ENCODE measurements around the gene IL25.

The IL25 gene

DNA sequence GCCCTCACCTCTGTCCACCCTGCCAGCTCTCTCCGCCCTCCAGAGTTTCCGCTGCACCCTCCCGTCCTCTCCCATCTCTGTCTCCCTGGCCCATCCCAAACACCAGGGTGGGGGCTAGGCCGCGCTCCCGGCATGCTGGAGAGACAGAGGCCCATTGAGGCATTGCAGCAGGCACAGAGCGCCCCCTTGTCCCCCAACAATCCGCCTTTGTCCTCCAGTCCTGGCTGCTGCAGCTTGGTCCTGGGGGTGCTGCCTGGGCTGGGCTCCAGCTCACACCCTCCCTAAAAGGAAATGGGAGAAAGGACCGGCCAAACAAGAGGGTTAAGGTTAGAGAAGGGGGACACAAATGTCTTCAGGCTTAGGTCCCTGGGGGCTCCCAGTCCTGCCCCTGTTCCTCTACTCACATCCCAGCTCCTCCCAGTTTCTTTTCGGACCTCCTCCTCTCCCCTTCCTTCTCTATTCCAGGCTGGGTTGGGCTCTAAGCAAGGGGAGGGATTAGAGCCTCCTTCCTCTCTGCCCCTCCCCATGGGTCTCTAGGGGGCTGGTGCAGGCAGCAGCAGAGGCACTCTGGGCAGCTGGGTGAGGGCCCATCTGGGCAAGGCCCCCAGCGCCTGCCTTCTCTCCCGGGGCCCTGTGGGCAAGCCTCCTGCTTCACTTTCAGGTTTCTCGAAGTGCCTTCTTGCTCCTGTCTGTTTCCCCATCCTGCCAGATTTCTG, 4.0 kb downstream of the IL25 start, which contains the start of gene CMTM5:
Gene CMTM5 (plus strand): TSS at position 565 of the 716 bp plus-strand sequence. CDS start 206 bp downstream, outside the sequence.
- no peak for TF ChIP-seq CTCF (IDR thresholded peaks at IDR 0.05; ENCODE audit: low read depth, low read length)
- DNase-seq (ENCODE audit: extremely low read depth, low read depth) = no peak

GRCh38 chr14:23377198-23377550, 4.6 kb downstream of the IL25 start:
- TF ChIP-seq CTCF (IDR thresholded peaks at IDR 0.05; ENCODE audit: low read depth, low read length) = no peak
- DNase-seq (ENCODE audit: extremely low read depth, low read depth) = no peak

GRCh38 chr14:23377573-23378563, 5.3 kb downstream of the IL25 start:
- DNase-seq (ENCODE audit: extremely low read depth, low read depth) = no peak
- no peak for TF ChIP-seq CTCF (IDR thresholded peaks at IDR 0.05; ENCODE audit: low read depth, low read length)

DNA sequence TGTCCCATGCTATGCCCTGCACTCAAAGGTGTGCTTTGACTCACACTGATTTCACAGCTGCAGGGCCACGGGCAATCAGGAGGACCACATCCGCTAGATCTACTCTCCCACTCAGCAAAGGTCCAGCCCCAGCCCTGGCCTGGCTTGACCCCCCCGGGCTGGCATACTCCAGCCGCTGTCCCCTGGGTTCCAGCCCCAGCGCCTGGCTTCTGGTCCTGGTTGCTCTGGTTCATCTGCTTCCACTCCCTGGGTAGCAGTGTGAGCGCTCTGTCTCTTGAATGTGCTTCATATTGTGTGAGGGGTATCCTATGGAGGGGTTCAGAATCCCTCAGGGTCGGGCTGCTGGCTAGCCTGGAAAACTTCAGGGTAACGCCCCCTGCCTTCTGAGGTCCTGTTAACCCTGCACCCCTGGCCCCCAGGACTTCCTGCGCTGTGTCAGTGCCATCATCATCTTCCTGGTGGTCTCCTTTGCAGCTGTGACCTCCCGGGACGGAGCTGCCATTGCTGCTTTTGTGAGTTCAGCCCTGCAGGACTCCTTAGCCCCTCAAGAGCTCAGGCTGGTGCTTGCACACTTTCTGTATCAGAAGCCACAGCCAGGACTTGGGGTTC, 6.1 kb downstream of the IL25 start:
- TF ChIP-seq CTCF (IDR thresholded peaks at IDR 0.05; ENCODE audit: low read depth, low read length) = no peak
- DNase-seq (ENCODE audit: extremely low read depth, low read depth) = no peak

DNA sequence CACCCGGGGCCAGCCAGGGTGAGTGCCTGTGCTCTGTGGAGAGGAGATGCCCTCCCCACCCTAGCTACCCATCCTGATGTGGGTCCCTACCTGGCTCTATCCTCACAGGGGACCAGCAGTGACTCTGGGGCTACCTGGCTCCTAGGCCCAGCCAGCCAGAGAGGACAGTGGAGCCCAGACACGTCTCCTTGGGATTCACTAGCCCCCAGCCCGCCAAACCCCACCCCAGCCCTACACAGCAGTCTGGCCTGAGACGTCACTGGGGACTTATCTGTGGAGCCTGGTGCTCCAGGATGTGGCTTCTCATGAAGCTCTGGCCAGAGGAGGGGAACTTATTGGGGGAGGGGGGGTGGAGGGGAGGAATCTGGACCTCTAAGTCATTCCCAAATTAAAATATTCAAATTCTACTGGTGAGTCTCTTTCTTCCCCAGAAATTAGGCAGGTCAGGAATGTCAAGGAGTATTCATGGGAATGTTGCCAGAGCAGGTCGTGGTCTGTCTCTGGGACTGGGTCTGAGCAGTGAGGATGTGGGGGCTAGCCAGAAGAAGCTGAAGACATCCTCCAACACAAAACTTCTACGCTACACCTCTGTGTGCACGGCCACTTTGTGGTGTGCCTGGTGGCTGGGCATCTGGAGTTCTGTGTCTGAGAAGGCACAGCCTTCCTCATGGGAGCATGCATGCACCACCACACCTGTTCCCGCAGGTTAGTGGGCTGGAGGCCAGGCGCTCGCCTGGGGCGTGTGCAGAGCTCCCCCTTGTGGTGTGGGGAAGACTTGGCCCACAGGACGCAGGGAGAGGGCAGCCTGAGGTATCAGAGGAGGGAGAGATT, 7.0 kb downstream of the IL25 start:
- peak; percentile 99 for TF ChIP-seq CTCF (IDR thresholded peaks at IDR 0.05; ENCODE audit: low read depth, low read length)
- no peak for DNase-seq (ENCODE audit: extremely low read depth, low read depth)

DNA sequence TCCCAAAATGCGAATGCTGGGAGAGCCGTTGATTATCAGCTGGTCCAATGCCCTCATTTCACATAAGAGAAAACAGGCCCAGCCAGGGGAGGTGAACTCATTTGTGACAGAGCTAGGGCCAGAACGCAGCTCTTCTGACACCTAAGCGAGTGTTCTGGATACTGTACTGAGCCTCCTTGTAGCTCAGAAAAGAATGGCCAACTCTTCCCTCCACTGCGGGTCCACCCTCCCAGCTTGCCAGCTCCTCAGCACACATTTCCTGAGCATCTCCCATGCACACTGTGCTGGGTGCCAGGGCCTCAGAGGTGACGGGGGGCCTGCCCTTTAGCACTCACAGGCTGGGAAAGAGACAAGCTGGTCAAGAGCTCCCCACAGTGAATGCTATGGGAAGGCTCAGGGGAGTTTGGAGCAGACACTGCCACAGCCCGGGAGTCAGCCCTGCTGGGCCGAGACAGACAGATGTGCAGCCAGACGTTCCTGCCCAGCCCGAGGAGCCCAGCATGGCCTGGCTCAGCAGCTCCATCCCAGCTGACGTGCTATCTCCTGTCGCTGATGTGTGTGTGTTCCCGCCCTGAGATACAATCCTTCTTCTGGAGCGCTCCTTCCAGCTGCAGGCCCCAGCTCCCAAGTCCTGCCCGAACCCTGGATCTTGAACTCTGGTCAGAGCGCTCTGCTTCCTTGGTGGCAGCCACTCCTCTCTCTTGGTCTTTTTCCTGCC, 7.7 kb downstream of the IL25 start:
- DNase-seq (ENCODE audit: extremely low read depth, low read depth) = no peak
- TF ChIP-seq CTCF (IDR thresholded peaks at IDR 0.05; ENCODE audit: low read depth, low read length) = no peak

All from AG09319 (cell line).